K562 (cell line): Measurements from ENCODE around the gene SNTG2. TPM values are rescaled to one million over a fixed set of nuclear protein-coding genes. Genes with fewer than 3 reads are reported as not detected.

Experiments
- ATAC-seq: fragments of 200-7000 bp; cut with Tn5 transposase; 3 replicates; pipeline ENCODE4 v1.9.1; 2020; ENCODE audit warnings: moderate library complexity
- BruUV-seq: library from RNA; stranded (reverse); fragments of 400-500 nt; replicated peaks from 2 replicates; lab custom pipeline; 2021; lab: Mats Ljungman, UMichigan
- CTCF ChIA-PET: fragments of 300-600 bp; formaldehyde crosslinking; extraction: SDS; loops from one replicate; lab custom pipeline; 2021; ENCODE audit warnings: low intra/inter-chr PET ratio; lab: Yijun Ruan, JAX
- POLR2A ChIA-PET: fragments of 300-600, 350-650 bp; sonication (Branson Sonifier 250); formaldehyde crosslinking; extraction: SDS; loops from one replicate; lab custom pipeline; 2021; ENCODE audit warnings: antibody characterized with exemption, inconsistent platforms; lab: Yijun Ruan, JAX
- DNase-seq, 4 experiments: peaks; one replicate each; pipeline versions ENCODE4 v3.0.0 to v3.0.0-alpha.2; 2011 to 2018; ENCODE audit warnings: low spot score in 3 of 4, mixed read lengths in 3 of 4; ENCODE audit errors: extremely low read depth in 1 of 4
- FAIRE-seq: peaks from 2 replicates; lab custom pipeline; 2011; peaks lifted over from hg19 to GRCh38; lab: Jason Lieb, UNC
- H2AFZ ChIP-seq: 2 replicates; pipeline ENCODE4 v1.6.0; 2011; ENCODE audit warnings: low read depth, low read length, control low read depth, inconsistent platforms
- H3K27ac ChIP-seq: fragments of 200-600 bp; 3 replicates; pipeline ENCODE4 v1.8.0; 2011; ENCODE audit warnings: low read depth, mild to moderate bottlenecking, control low read depth, inconsistent platforms, low read length, moderate library complexity, mixed read lengths; ENCODE audit errors: extremely low read depth
- H3K27me3 ChIP-seq, 2 experiments: fragments of 300-600 bp in 1 of 2; 2 replicates in 1 of 2; 3 replicates in 1 of 2; pipeline versions ENCODE4 v1.6.0 to v1.8.0; 2011; ENCODE audit warnings: inconsistent platforms in 2 of 2, low read length in 2 of 2, mild to moderate bottlenecking in 1 of 2, mixed read lengths in 1 of 2, moderate library complexity in 1 of 2; ENCODE audit not compliant: control insufficient read depth in 2 of 2, insufficient read depth in 2 of 2
- H3K36me3 ChIP-seq: fragments of 300-600 bp; 3 replicates; pipeline ENCODE4 v1.8.0; 2011; ENCODE audit warnings: mild to moderate bottlenecking, low read length, inconsistent platforms; ENCODE audit not compliant: control insufficient read depth, insufficient read depth
- H3K4me1 ChIP-seq, 2 experiments: fragments of 200-600 bp in 1 of 2; replicated peaks in 1 of 2; 2 replicates in 1 of 2; 3 replicates in 1 of 2; pipeline versions ENCODE4 v1.5.1 to v1.8.0; 2011; ENCODE audit warnings: inconsistent platforms in 2 of 2, low read length in 2 of 2, mild to moderate bottlenecking in 1 of 2, mixed read lengths in 1 of 2, moderate library complexity in 1 of 2; ENCODE audit not compliant: control insufficient read depth in 2 of 2, insufficient read depth in 2 of 2
- H3K4me2 ChIP-seq: 2 replicates; pipeline ENCODE4 v1.6.1; 2011; ENCODE audit warnings: low read length, control low read depth, inconsistent platforms, mixed read lengths; ENCODE audit not compliant: insufficient read depth
- H3K4me3 ChIP-seq: fragments of 200-600 bp; sonication (generic), shearing (Covaris generic); 2 replicates; pipeline ENCODE4 v1.5.1; 2016; ENCODE audit warnings: control low read depth, inconsistent platforms
- H3K79me2 ChIP-seq: fragments of 200-600 bp; 3 replicates; pipeline ENCODE4 v1.8.0; 2011; ENCODE audit warnings: low read length, inconsistent platforms; ENCODE audit not compliant: control insufficient read depth, insufficient read depth
- H3K9ac ChIP-seq, 2 experiments: 2 replicates each; pipeline versions ENCODE4 v1.6.0 to v1.6.1; 2011; ENCODE audit warnings: low read depth in 2 of 2, low read length in 2 of 2, control low read depth in 1 of 2, inconsistent platforms in 1 of 2, mild to moderate bottlenecking in 1 of 2, mixed read lengths in 1 of 2; ENCODE audit not compliant: insufficient read depth in 1 of 2
- H3K9me1 ChIP-seq: one replicate; pipeline ENCODE4 v1.6.0; 2011; ENCODE audit warnings: inconsistent platforms, mild to moderate bottlenecking, low read length, moderate library complexity; ENCODE audit not compliant: control insufficient read depth, insufficient read depth
- H3K9me3 ChIP-seq: replicated peaks from 2 replicates; pipeline ENCODE4 v1.5.1; 2011; ENCODE audit warnings: low read depth, low read length, inconsistent platforms; ENCODE audit not compliant: control insufficient read depth, insufficient read depth
- H4K20me1 ChIP-seq: replicated peaks from 2 replicates; pipeline ENCODE4 v1.6.1; 2011; ENCODE audit warnings: low read length, inconsistent platforms, mixed read lengths; ENCODE audit not compliant: control insufficient read depth, insufficient read depth
- NBN ChIP-seq: fragments of 450-650 bp; IDR thresholded peaks from 2 replicates; pipeline ENCODE4 v1.6.1; 2016; ENCODE audit warnings: low read depth, mild to moderate bottlenecking
- TGIF2 ChIP-seq: sonication (generic); formaldehyde crosslinking; IDR thresholded peaks from 2 replicates; pipeline ENCODE4 v1.8.1; 2022; ENCODE audit warnings: mild to moderate bottlenecking, missing genetic modification reagents, moderate library complexity
- WGBS: fragments of 100-300 bp; shearing (Covaris generic); methylation state at CpG from one replicate; pipeline ENCODE4 v1.1.6; 2016; ENCODE audit warnings: low coverage, mixed read lengths; ENCODE audit not compliant: insufficient coverage; ENCODE audit errors: missing lambda C conversion rate; 5-methylcytosine and 5-hydroxymethylcytosine counted together
- in situ Hi-C: fragments of 300-500 bp; cut with MboI; formaldehyde crosslinking; loops from 4 replicates; pipeline ENCODE4 v1.15.0; 2018; ENCODE audit warnings: inconsistent platforms, mixed read lengths
- intact Hi-C: fragments of 100-400 bp; cut with micrococcal nuclease; formaldehyde crosslinking; loops from 2 replicates; pipeline ENCODE4 v1.14.2; 2022
- polyA plus RNA-seq, 8 experiments: library from polyadenylated mRNA; depleted of rRNA in 4 of 8; stranded (reverse) in 5 of 8; unstranded in 3 of 8; fragments of >200 nt; fragmentation: Nextera tagmentation in 2 of 8; fragmentation: Illumina TruSeq in 1 of 8; extraction: Ambion mirVana in 2 of 8; extraction: Trizol in 1 of 8; gene quantifications; 2 replicates each; pipeline versions ENCODE4 v1.2.1 to v1.2.3, GENCODE V29; 2011 to 2014; ENCODE audit warnings: inconsistent platforms in 1 of 8, missing spikeins in 1 of 8
- total RNA-seq, 7 experiments: library from RNA; depleted of rRNA in 6 of 7; stranded (reverse); fragments of >200 nt in 6 of 7; fragmentation: Illumina TruSeq in 2 of 7; extraction: Trizol in 2 of 7; gene quantifications; 2 replicates each; pipeline versions ENCODE4 v1.2.1 to v1.2.3, GENCODE V29; 2011 to 2021; ENCODE audit warnings: low replicate concordance in 1 of 7
- TF ChIP-seq, protein P1 (sequence below): fragments of 250-450 bp; sonication (Bioruptor Pico); IDR thresholded peaks from 2 replicates; pipeline ENCODE4 v1.8.0; 2021; ENCODE audit warnings: moderate library complexity, mild to moderate bottlenecking, inconsistent platforms
- TF ChIP-seq, protein P2 (sequence below): fragments of 450-650 bp; IDR thresholded peaks from 2 replicates; pipeline ENCODE4 v1.6.1; 2016; ENCODE audit warnings: mild to moderate bottlenecking

The SNTG2 gene
- total and polyA plus RNA-seq, 9 of the 15 experiments (the other 6 are each of a cell fraction or from before 2014, with no cell fraction given): not detected

DNA sequence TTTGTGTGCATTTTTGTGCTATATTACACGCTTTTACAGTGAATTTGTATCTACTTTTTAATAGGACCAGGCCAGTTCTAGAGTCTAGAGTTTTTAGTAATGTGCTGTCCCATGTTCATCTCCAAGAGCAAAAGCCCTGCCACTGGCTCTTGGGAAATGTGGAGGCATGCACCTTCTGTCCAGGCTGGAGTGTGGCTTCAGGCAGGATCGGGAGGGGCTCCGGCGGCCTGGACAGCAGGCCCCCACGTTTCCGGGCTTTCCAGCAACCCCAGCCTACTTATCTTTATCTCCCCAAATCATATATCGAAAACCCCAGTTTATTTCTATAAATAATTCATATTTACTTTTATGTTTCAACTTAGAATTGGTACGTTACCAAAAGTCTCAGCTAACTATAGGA lies 78.2 kb downstream of the SNTG2 start (continued):
- TF ChIP-seq, protein P1, sequence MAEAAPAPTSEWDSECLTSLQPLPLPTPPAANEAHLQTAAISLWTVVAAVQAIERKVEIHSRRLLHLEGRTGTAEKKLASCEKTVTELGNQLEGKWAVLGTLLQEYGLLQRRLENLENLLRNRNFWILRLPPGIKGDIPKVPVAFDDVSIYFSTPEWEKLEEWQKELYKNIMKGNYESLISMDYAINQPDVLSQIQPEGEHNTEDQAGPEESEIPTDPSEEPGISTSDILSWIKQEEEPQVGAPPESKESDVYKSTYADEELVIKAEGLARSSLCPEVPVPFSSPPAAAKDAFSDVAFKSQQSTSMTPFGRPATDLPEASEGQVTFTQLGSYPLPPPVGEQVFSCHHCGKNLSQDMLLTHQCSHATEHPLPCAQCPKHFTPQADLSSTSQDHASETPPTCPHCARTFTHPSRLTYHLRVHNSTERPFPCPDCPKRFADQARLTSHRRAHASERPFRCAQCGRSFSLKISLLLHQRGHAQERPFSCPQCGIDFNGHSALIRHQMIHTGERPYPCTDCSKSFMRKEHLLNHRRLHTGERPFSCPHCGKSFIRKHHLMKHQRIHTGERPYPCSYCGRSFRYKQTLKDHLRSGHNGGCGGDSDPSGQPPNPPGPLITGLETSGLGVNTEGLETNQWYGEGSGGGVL: no peak

DNA sequence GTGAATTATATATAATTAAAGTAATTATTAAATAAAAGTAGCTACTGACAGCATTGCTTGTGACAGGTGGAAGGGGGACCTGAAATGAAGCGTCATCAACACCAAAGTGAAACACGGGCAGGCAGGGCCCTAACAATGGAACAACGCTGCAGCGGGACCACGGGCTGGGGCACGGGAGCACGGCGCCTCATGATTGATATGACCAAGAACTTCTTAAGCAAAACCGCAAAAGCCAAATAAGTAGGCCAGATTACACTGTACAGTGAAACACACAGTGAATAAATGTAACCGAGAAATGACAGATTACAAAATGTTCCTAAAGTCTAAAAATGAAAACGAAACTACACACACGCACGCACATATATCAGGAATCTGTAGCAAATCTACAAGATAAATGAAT lies 81.4 kb downstream of the SNTG2 start:
- no TSS peak for BruUV-seq
- TF ChIP-seq NBN: no peak
- TF ChIP-seq, protein P2, sequence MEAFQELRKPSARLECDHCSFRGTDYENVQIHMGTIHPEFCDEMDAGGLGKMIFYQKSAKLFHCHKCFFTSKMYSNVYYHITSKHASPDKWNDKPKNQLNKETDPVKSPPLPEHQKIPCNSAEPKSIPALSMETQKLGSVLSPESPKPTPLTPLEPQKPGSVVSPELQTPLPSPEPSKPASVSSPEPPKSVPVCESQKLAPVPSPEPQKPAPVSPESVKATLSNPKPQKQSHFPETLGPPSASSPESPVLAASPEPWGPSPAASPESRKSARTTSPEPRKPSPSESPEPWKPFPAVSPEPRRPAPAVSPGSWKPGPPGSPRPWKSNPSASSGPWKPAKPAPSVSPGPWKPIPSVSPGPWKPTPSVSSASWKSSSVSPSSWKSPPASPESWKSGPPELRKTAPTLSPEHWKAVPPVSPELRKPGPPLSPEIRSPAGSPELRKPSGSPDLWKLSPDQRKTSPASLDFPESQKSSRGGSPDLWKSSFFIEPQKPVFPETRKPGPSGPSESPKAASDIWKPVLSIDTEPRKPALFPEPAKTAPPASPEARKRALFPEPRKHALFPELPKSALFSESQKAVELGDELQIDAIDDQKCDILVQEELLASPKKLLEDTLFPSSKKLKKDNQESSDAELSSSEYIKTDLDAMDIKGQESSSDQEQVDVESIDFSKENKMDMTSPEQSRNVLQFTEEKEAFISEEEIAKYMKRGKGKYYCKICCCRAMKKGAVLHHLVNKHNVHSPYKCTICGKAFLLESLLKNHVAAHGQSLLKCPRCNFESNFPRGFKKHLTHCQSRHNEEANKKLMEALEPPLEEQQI: no peak
- TF ChIP-seq TGIF2 (CRISPR knock-in tag): no peak
- no peaks in the 10 kb centered on the region for H3K4me1 ChIP-seq
- H3K9me1 ChIP-seq: no peaks in the 10 kb centered on the region
- H3K9ac ChIP-seq: no peak overlapping the region
- CTCF ChIA-PET: no interaction called here
- H3K79me2 ChIP-seq: no peaks in the 10 kb centered on the region
- H3K4me2 ChIP-seq: no peak overlapping the region; the same call in 1 of the 2 replicates
- no peak overlapping the region for H3K27ac ChIP-seq
- intact Hi-C loops (no loop called here), in situ Hi-C loops (no loop called here)
- no peaks in the 10 kb centered on the region for H3K9me3 ChIP-seq
- FAIRE-seq (no peak), DNase-seq (no peak), ATAC-seq (no peak)
- H4K20me1 ChIP-seq: no peaks in the 10 kb centered on the region
- POLR2A ChIA-PET: no interaction called here
- no peaks in the 10 kb centered on the region for H3K36me3 ChIP-seq
- H2AFZ ChIP-seq: no peak overlapping the region
- WGBS: 1% methylated on average over 13 of the region's 13 CpGs
- no peak overlapping the region for H3K4me3 ChIP-seq
- no peaks in the 10 kb centered on the region; a peak in 1 of 5 replicates for H3K27me3 ChIP-seq
